ENCODE results near the gene SCN4A. TPM values are rescaled to one million over a fixed set of nuclear protein-coding genes. Genes with fewer than 3 reads are reported as not detected.

Gene SCN4A
- total RNA-seq, 4 donors from 2014 or later: 0.83 TPM; not detected in 3

DNA sequence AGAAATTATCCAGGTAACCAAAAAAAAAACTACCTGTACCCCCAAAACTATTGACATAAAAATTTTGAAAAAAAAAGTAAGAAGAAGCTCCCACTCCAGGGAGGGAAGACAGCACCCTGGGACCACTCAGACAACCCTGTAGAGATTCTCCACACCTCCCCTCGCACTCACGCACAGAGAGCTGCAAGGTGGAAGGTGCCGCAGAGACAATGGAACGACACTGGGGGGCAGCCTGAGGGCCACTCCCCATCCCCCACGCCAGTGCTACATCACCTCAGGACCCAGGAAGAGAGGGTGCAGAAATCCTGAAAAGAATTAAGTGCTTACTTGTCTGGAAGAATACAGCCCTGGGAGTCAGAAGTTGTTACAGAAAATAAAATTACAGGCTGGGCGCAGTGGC lies 35.4 kb downstream of the SCN4A start:
- H3K4me3 ChIP-seq: no peak overlapping the region
- TF ChIP-seq POLR2A (IDR thresholded peaks at IDR 0.05): no peak
- TF ChIP-seq, protein P1, sequence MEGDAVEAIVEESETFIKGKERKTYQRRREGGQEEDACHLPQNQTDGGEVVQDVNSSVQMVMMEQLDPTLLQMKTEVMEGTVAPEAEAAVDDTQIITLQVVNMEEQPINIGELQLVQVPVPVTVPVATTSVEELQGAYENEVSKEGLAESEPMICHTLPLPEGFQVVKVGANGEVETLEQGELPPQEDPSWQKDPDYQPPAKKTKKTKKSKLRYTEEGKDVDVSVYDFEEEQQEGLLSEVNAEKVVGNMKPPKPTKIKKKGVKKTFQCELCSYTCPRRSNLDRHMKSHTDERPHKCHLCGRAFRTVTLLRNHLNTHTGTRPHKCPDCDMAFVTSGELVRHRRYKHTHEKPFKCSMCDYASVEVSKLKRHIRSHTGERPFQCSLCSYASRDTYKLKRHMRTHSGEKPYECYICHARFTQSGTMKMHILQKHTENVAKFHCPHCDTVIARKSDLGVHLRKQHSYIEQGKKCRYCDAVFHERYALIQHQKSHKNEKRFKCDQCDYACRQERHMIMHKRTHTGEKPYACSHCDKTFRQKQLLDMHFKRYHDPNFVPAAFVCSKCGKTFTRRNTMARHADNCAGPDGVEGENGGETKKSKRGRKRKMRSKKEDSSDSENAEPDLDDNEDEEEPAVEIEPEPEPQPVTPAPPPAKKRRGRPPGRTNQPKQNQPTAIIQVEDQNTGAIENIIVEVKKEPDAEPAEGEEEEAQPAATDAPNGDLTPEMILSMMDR (IDR thresholded peaks at IDR 0.05): no peak
- H3K4me1 ChIP-seq: no peaks in the 10 kb centered on the region
- no peaks in the 10 kb centered on the region for H3K36me3 ChIP-seq
- no peak for DNase-seq
- H3K27ac ChIP-seq: no peak overlapping the region
- no peaks in the 10 kb centered on the region for H3K9me3 ChIP-seq
- no peaks in the 10 kb centered on the region for H3K27me3 ChIP-seq

DNA sequence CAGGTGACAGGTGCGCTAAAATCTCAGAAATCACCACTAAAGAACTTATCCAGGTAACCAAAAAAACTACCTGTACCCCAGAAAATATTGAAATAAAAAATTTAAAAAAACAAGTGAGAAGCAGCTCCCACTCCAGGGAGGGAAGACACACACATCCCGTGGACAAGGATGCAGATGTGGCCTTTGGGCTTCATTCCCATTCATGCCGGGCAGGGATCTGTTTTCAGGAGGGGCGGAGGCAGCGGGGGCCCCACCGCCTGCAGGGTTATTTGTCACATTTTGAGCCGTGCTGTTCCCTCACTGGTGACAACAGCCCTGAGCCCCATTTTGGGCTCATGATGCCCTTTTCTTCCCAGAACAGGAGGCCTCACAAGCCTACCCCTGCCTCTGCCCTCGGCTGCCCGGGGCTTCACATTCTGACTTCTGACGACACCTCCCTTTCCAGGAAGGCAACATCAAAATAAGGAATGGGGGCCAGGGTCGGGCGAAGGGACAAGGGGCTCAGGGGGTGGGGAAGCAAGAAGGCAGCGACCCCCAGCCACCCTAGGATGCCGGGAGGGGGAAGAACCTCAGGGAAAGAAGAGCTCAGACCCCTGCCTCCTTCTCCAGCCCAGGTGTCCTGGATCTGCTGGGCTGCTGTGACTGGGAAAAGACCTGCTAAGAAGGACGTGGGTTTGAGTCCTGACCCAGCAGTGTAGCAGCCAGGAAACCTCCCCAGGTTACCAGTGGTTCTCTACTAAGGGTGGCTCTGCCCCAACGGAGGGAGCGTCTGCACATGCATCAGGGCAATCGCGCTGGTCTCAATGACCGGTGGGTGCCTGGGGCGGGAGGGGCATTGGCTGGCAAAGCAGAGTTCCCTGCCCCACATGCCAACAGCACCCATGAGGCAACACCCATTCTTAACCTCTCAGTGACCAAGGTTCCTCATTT lies 38.3 kb downstream of the SCN4A start:
- Histone ChIP-seq H3K27ac (peak overlapping the region in 1 of 4 donors; percentile 49), H3K4me1 (peaks cover 0 to 13% (median 2%) of the 10 kb centered on the region in 4 donors), H3K36me3 (no peaks in the 10 kb centered on the region), H3K27me3 (no peaks in the 10 kb centered on the region), H3K4me3 (no peak overlapping the region), H3K9me3 (no peaks in the 10 kb centered on the region)
- TF ChIP-seq, protein P1 (IDR thresholded peaks at IDR 0.05): no peak
- TF ChIP-seq POLR2A (IDR thresholded peaks at IDR 0.05): no peak
- DNase-seq: no peak

DNA sequence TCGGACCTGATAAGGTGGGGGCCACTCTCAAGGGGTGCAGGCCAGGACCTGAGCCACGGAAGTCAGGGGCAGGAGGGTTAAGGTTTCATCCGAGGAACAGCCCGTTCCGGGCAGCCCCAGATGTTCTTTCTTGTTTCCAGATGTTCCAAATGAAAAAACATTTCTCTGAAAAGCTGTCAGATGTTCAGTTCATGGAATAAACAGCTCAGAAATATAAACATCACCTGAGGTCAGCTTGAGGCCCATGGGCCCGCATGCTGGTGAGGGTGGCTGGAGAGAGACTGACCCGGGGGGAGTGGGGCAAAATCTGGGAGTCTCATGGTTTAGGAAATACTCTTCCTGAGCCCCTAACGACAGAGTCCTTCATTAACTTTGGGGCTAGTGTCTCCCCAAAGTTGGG lies 39.1 kb downstream of the SCN4A start:
- no peaks in the 10 kb centered on the region for H3K27me3 ChIP-seq
- H3K27ac ChIP-seq: peak overlapping the region in 1 of 4 donors; percentile 91
- peaks cover 0 to 13% (median 5%) of the 10 kb centered on the region in 4 donors for H3K4me1 ChIP-seq
- no peak overlapping the region for H3K4me3 ChIP-seq
- TF ChIP-seq POLR2A (IDR thresholded peaks at IDR 0.05): no peak
- TF ChIP-seq, protein P1 (IDR thresholded peaks at IDR 0.05): no peak
- no peak for DNase-seq
- no peaks in the 10 kb centered on the region for H3K9me3 ChIP-seq
- no peaks in the 10 kb centered on the region for H3K36me3 ChIP-seq

DNA sequence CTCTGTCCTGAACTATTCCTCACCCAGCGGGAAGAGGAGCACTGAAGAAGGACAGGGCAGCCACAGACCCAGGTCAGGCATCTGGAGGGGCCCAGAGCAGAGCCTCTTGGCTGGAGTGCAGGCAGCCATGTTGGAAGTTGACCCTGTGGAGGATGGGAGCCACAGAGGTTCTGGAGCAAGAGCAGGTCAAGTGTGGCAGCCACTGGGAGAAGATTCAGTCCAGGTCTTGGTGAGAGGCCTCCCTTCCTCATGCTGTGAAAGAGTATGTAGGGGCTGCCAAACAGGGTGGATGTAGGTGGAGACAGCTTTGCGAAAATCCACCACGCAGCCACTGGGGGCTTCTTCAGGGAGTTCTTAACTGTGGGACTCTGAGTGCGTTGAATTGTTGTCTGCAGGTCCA lies 40.0 kb downstream of the SCN4A start:
- peak overlapping the region in 2 of 4 donors; percentile 49 to 63 for H3K4me3 ChIP-seq
- TF ChIP-seq, protein P1 (IDR thresholded peaks at IDR 0.05): no peak
- TF ChIP-seq POLR2A (IDR thresholded peaks at IDR 0.05): no peak
- peak overlapping the region in 2 of 4 donors; percentile 66 to 91 for H3K27ac ChIP-seq
- no peaks in the 10 kb centered on the region for H3K36me3 ChIP-seq
- DNase-seq: no peak
- no peaks in the 10 kb centered on the region for H3K9me3 ChIP-seq
- H3K4me1 ChIP-seq: peaks cover 0 to 13% (median 5%) of the 10 kb centered on the region in 4 donors
- H3K27me3 ChIP-seq: no peaks in the 10 kb centered on the region

DNA sequence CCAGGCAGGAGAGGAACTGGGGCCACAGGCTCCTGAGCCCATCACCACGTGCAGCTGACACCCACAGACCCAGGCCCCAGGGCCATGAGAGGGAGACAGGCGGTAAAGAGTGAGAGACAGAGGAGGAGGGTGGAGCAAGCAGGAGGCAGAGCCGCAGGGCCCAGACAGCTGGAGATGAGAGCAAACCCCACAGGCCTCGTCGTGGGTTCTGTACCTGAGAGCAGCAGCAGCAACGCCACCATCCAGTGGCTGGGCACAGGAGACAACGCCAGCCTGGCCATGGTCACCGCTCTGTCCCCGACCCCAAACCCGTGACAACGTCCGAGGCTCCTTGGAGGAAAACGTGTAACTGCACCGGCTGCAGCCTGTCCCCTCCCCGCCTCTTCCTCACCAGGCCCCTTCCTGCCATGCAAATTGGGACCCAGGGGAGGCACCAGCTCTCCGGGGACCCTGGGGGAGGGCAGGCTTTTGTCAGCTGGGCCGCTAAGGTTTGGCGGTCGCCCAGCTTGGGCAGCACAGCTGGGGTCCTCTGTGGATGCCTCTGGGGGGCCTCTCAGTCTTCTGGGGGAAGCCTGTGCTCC lies 40.6 kb downstream of the SCN4A start, which contains the start of gene CD79B:
TSS of gene CD79B (minus strand) at position 351 of the 581 bp plus-strand sequence. CDS start at position 281, 70 bp downstream.
- Histone ChIP-seq H3K27me3 (no peaks in the 10 kb centered on the region), H3K36me3 (no peaks in the 10 kb centered on the region), H3K4me3 (peak within 1 kb of the TSS; percentile 34 to 63 (median 42)), H3K27ac (peak within 1 kb of the TSS; percentile 52 to 91 (median 60)), H3K4me1 (peaks cover 0 to 13% (median 5%) of the 10 kb centered on the region in 4 donors), H3K9me3 (no peaks in the 10 kb centered on the region)
- TF ChIP-seq POLR2A (IDR thresholded peaks at IDR 0.05): no peak
- TF ChIP-seq, protein P1 (IDR thresholded peaks at IDR 0.05): no peak
- DNase-seq: peak in 2 of 3 donors; percentile 87 to 90

All from Peyer's patch (tissue), 4 donors.